Neural progenitor cell (in vitro differentiated cells): ENCODE results near the gene PTPRG. TPM values are rescaled to one million over a fixed set of nuclear protein-coding genes. Genes with fewer than 3 reads are reported as not detected.

Experiments
- DNase-seq: peaks from one replicate; pipeline ENCODE4 v3.0.0-alpha.2; 2016; ENCODE audit warnings: low spot score
- H2AFZ ChIP-seq: fragments of 200-600 bp; sonication (generic); replicated peaks from 2 replicates; pipeline ENCODE4 v1.6.1; 2016; ENCODE audit warnings: antibody characterized with exemption
- H3F3A ChIP-seq: fragments of 200-600 bp; sonication (generic); 2 replicates; pipeline ENCODE4 v1.6.1; 2016; ENCODE audit warnings: antibody characterized with exemption, low read depth
- H3K27ac ChIP-seq: fragments of 200-600 bp; sonication (generic); 2 replicates; pipeline ENCODE4 v1.5.1; 2016; ENCODE audit warnings: mild to moderate bottlenecking
- H3K27me3 ChIP-seq: fragments of 200-600 bp; sonication (generic); 2 replicates; pipeline ENCODE4 v1.6.1; 2016; ENCODE audit warnings: mild to moderate bottlenecking, moderate library complexity
- H3K36me3 ChIP-seq: fragments of 200-600 bp; sonication (generic); 2 replicates; pipeline ENCODE4 v1.5.1; 2016
- H3K4me1 ChIP-seq: fragments of 200-600 bp; sonication (generic); 2 replicates; pipeline ENCODE4 v1.6.1; 2016; ENCODE audit warnings: mixed run types
- H3K4me2 ChIP-seq: fragments of 200-600 bp; sonication (generic); 2 replicates; pipeline ENCODE4 v1.6.1; 2016
- H3K4me3 ChIP-seq: fragments of 200-600 bp; sonication (generic); 2 replicates; pipeline ENCODE4 v1.5.1; 2016
- H3K79me2 ChIP-seq: fragments of 200-600 bp; sonication (generic); 2 replicates; pipeline ENCODE4 v1.6.1; 2016; ENCODE audit warnings: low read depth
- H3K9ac ChIP-seq: fragments of 200-600 bp; sonication (generic); 2 replicates; pipeline ENCODE4 v1.6.1; 2016
- H3K9me3 ChIP-seq: fragments of 200-600 bp; sonication (generic); 2 replicates; pipeline ENCODE4 v1.5.1; 2016; ENCODE audit warnings: low read depth
- H4K20me1 ChIP-seq: fragments of 200-600 bp; sonication (generic); 2 replicates; pipeline ENCODE4 v1.6.1; 2016; ENCODE audit warnings: low read depth
- H3K27ac Mint-ChIP-seq: 3 replicates; pipeline ENCODE4 v1.8.0; 2021; ENCODE audit warnings: mixed read lengths
- H3K27me3 Mint-ChIP-seq: 2 replicates; pipeline ENCODE4 v1.8.0; 2022; ENCODE audit warnings: low read depth, mild to moderate bottlenecking, inconsistent platforms, moderate library complexity, mixed read lengths; ENCODE audit not compliant: insufficient read depth
- H3K36me3 Mint-ChIP-seq: 3 replicates; pipeline ENCODE4 v1.8.0; 2021; ENCODE audit warnings: mixed read lengths
- H3K4me1 Mint-ChIP-seq: 3 replicates; pipeline ENCODE4 v1.8.0; 2021; ENCODE audit warnings: mixed read lengths
- H3K4me3 Mint-ChIP-seq: 3 replicates; pipeline ENCODE4 v1.8.0; 2021; ENCODE audit warnings: mild to moderate bottlenecking, moderate library complexity, mixed read lengths
- H3K9me3 Mint-ChIP-seq: 3 replicates; pipeline ENCODE4 v1.8.0; 2020; ENCODE audit warnings: mixed read lengths
- CTCF ChIP-seq: fragments of 200-600 bp; sonication (generic); IDR thresholded peaks from 2 replicates; pipeline ENCODE4 v1.5.1; 2017; ENCODE audit warnings: antibody characterized with exemption, mild to moderate bottlenecking
- EZH2 ChIP-seq: fragments of 200-600 bp; sonication (generic); IDR thresholded peaks from 2 replicates; pipeline ENCODE4 v1.6.1; 2017; ENCODE audit warnings: antibody characterized with exemption, mild to moderate bottlenecking, moderate library complexity
- EZH2phosphoT487 ChIP-seq: fragments of 200-600 bp; sonication (generic); IDR thresholded peaks from 2 replicates; pipeline ENCODE4 v1.6.1; 2017; ENCODE audit warnings: antibody characterized with exemption
- total RNA-seq: library from RNA; depleted of rRNA; stranded (reverse); fragments of >200 nt; gene quantifications from 2 replicates; pipeline ENCODE4 v1.2.3, GENCODE V29; 2015; ENCODE audit warnings: low replicate concordance

Gene PTPRG
- total RNA-seq, 1 donor from 2014 or later: 65.3 TPM

GRCh38 chr3:62289922-62290321, 728.6 kb downstream of the PTPRG start:
- no peak overlapping the region for H3K27ac ChIP-seq
- H4K20me1 ChIP-seq: no peaks in the 10 kb centered on the region
- no peaks in the 10 kb centered on the region for H3K9me3 ChIP-seq
- H3K9ac ChIP-seq: no peak overlapping the region
- no peak overlapping the region for H2AFZ ChIP-seq
- no peaks in the 10 kb centered on the region for H3K36me3 ChIP-seq
- no peak overlapping the region for H3K4me3 Mint-ChIP-seq
- H3K27ac Mint-ChIP-seq: no peak overlapping the region
- no peaks in the 10 kb centered on the region for H3K27me3 Mint-ChIP-seq
- H3K27me3 ChIP-seq: no peaks in the 10 kb centered on the region
- H3K4me1 Mint-ChIP-seq: peaks cover 14% of the 10 kb centered on the region
- TF ChIP-seq EZH2 (no peak), CTCF (no peak), EZH2phosphoT487 (no peak)
- H3K4me1 ChIP-seq: no peaks in the 10 kb centered on the region
- H3F3A ChIP-seq: peaks cover 3% of the 10 kb centered on the region
- no peaks in the 10 kb centered on the region for H3K9me3 Mint-ChIP-seq
- no peak for DNase-seq
- no peak overlapping the region for H3K4me2 ChIP-seq
- H3K79me2 ChIP-seq: no peaks in the 10 kb centered on the region
- peaks cover 9% of the 10 kb centered on the region for H3K36me3 Mint-ChIP-seq
- H3K4me3 ChIP-seq: no peak overlapping the region

- no peak for DNase-seq
Observed at GRCh38 chr3:62293051-62293780, 731.8 kb downstream of the PTPRG start.

GRCh38 chr3:62295571-62295970, 734.2 kb downstream of the PTPRG start:
- Histone ChIP-seq H3F3A (no peaks in the 10 kb centered on the region), H3K36me3 (no peaks in the 10 kb centered on the region), H3K27me3 (no peaks in the 10 kb centered on the region), H3K79me2 (no peaks in the 10 kb centered on the region), H4K20me1 (no peaks in the 10 kb centered on the region), H2AFZ (no peak overlapping the region), H3K9me3 (no peaks in the 10 kb centered on the region), H3K4me1 (no peaks in the 10 kb centered on the region), H3K27ac (no peak overlapping the region), H3K4me2 (no peak overlapping the region), H3K9ac (no peak overlapping the region), H3K4me3 (no peak overlapping the region)
- Mint-ChIP-seq H3K4me1 (peaks cover 14% of the 10 kb centered on the region), H3K36me3 (peaks cover 9% of the 10 kb centered on the region), H3K27me3 (no peaks in the 10 kb centered on the region), H3K27ac (no peak overlapping the region), H3K4me3 (no peak overlapping the region), H3K9me3 (no peaks in the 10 kb centered on the region)
- no peak for DNase-seq
- TF ChIP-seq EZH2phosphoT487 (no peak), EZH2 (no peak), CTCF (no peak)

More at GRCh38 chr3:62293051-62293780, 731.8 kb downstream of the PTPRG start:
- Histone ChIP-seq H3F3A (no peaks in the 10 kb centered on the region), H3K27me3 (no peaks in the 10 kb centered on the region), H3K4me2 (no peak overlapping the region), H3K79me2 (no peaks in the 10 kb centered on the region), H3K9ac (no peak overlapping the region), H3K4me1 (no peaks in the 10 kb centered on the region), H4K20me1 (no peaks in the 10 kb centered on the region), H3K4me3 (no peak overlapping the region), H3K27ac (no peak overlapping the region), H3K9me3 (no peaks in the 10 kb centered on the region), H2AFZ (no peak overlapping the region), H3K36me3 (no peaks in the 10 kb centered on the region)
- Mint-ChIP-seq H3K27ac (no peak overlapping the region), H3K9me3 (no peaks in the 10 kb centered on the region), H3K36me3 (peaks cover 9% of the 10 kb centered on the region), H3K4me3 (no peak overlapping the region), H3K4me1 (peaks cover 14% of the 10 kb centered on the region), H3K27me3 (no peaks in the 10 kb centered on the region)
- TF ChIP-seq CTCF (no peak), EZH2 (no peak), EZH2phosphoT487 (no peak)
